Activated CD4-positive, alpha-beta memory T cell treated with anti-CD3 and anti-CD28 coated beads, Interleukin-2, amount 10 ng/mL, durations not matched to agents 7 days and 5 days (primary cell): ENCODE results near the gene ERCC6L. TPM values are rescaled to one million over a fixed set of nuclear protein-coding genes. Genes with fewer than 3 reads are reported as not detected.
"Not testable (repeated sequence)": the region's sequence is repeated elsewhere in the genome, so short reads cannot be mapped to it uniquely, and the experiment has no call there.

ENCODE experiments used
- CTCF ChIA-PET: fragments of 350-600 bp; sonication (Branson Sonifier 250); formaldehyde crosslinking; loops from one replicate; lab custom pipeline; 2021; ENCODE audit warnings: antibody characterized with exemption, inconsistent platforms; lab: Charles Lee
- POLR2A ChIA-PET: fragments of 350-600 bp; sonication (Branson Sonifier 250); formaldehyde crosslinking; loops from one replicate; lab custom pipeline; 2021; ENCODE audit warnings: antibody characterized with exemption; lab: Charles Lee
- DNase-seq: peaks from one replicate; pipeline ENCODE4 v3.0.0-alpha.2; 2020
- H3K27ac Mint-ChIP-seq: one replicate; pipeline ENCODE4 v1.8.0; 2021; ENCODE audit warnings: mild to moderate bottlenecking, mixed read lengths
- H3K27me3 Mint-ChIP-seq: one replicate; pipeline ENCODE4 v1.8.0; 2021; ENCODE audit warnings: mixed read lengths
- H3K36me3 Mint-ChIP-seq: one replicate; pipeline ENCODE4 v1.8.0; 2021; ENCODE audit warnings: low read depth, mixed read lengths
- H3K4me1 Mint-ChIP-seq: one replicate; pipeline ENCODE4 v1.8.0; 2021; ENCODE audit warnings: mixed read lengths
- H3K4me3 Mint-ChIP-seq: one replicate; pipeline ENCODE4 v1.8.0; 2021; ENCODE audit warnings: mild to moderate bottlenecking, mixed read lengths
- H3K9me3 Mint-ChIP-seq: one replicate; pipeline ENCODE4 v1.8.0; 2021; ENCODE audit warnings: mixed read lengths
- total RNA-seq, 2 experiments: library from RNA; stranded (reverse); gene quantifications; one replicate each; pipeline ENCODE4 v1.2.3, GENCODE V29; 2021

Gene ERCC6L
- total RNA-seq, 2 experiments from 2014 or later = 9.0 to 9.5 TPM

- peaks cover 24% of the 10 kb centered on the region for H3K4me1 Mint-ChIP-seq
- H3K27me3 Mint-ChIP-seq = no peaks in the 10 kb centered on the region
- peaks cover 3% of the 10 kb centered on the region for H3K36me3 Mint-ChIP-seq
- no peaks in the 10 kb centered on the region for H3K9me3 Mint-ChIP-seq
- ChIA-PET POLR2A (interaction anchor here (1.4 kb wide), 1 partner anchor 60 kb away, joined by 5 read pairs; the partner anchor contains the start of gene PIN4), CTCF (no interaction called here)
- no peak for DNase-seq
- no peak overlapping the region for H3K4me3 Mint-ChIP-seq
- H3K27ac Mint-ChIP-seq = no peak overlapping the region
Measured at GRCh38 chrX:72240976-72241375, 2.1 kb upstream of the ERCC6L start.

GRCh38 chrX:72238183-72238582 lies 644 bp downstream of the ERCC6L start:
- Mint-ChIP-seq H3K27ac (peak overlapping the region; percentile 52), H3K36me3 (peaks cover 8% of the 10 kb centered on the region), H3K4me3 (peak overlapping the region; percentile 77), H3K27me3 (no peaks in the 10 kb centered on the region), H3K4me1 (peaks cover 19% of the 10 kb centered on the region), H3K9me3 (no peaks in the 10 kb centered on the region)
- ChIA-PET POLR2A (interaction anchor here (0.6 to 1.6 kb wide), 7 partner anchors 11 to 220 kb away, joined by 3 to 20 read pairs (median 3); partner anchors contain the start of genes PIN4 and RPS4X), CTCF (interaction anchor here (1.2 to 1.4 kb wide), 2 partner anchors 39 to 57 kb away, joined by 3 to 16 read pairs; partner anchors contain the start of genes PIN4 and RPS4X)
- no peak for DNase-seq

- H3K36me3 Mint-ChIP-seq = peaks cover 8% of the 10 kb centered on the region
- POLR2A ChIA-PET = no interaction called here
- no peaks in the 10 kb centered on the region for H3K9me3 Mint-ChIP-seq
- H3K4me1 Mint-ChIP-seq = peaks cover 19% of the 10 kb centered on the region
- CTCF ChIA-PET = interaction anchor here (1.2 kb wide), 1 partner anchor 40 kb away, joined by 3 read pairs; the partner anchor contains the start of gene RPS4X
- DNase-seq = no peak
- no peaks in the 10 kb centered on the region for H3K27me3 Mint-ChIP-seq
- no peak overlapping the region for H3K4me3 Mint-ChIP-seq
- H3K27ac Mint-ChIP-seq = no peak overlapping the region
Measured at GRCh38 chrX:72236841-72237240, 2.0 kb downstream of the ERCC6L start.

- no peak for DNase-seq
- POLR2A ChIA-PET = no interaction called here
- Mint-ChIP-seq H3K9me3 (no peaks in the 10 kb centered on the region), H3K27ac (no peak overlapping the region), H3K27me3 (no peaks in the 10 kb centered on the region), H3K36me3 (peaks cover 24% of the 10 kb centered on the region), H3K4me3 (no peak overlapping the region), H3K4me1 (no peaks in the 10 kb centered on the region)
- CTCF ChIA-PET = no interaction called here
Measured at GRCh38 chrX:72230290-72230689, 8.5 kb downstream of the ERCC6L start.

GRCh38 chrX:72220375-72220774 lies 18.5 kb downstream of the ERCC6L start:
- H3K4me3 Mint-ChIP-seq, H3K36me3 Mint-ChIP-seq, H3K9me3 Mint-ChIP-seq, H3K27ac Mint-ChIP-seq, DNase-seq, CTCF ChIA-PET, H3K4me1 Mint-ChIP-seq, H3K27me3 Mint-ChIP-seq: not testable (repeated sequence)
- POLR2A ChIA-PET = interaction anchor here (0.6 kb wide), 1 partner anchor 11 kb away, joined by 3 read pairs; no protein-coding TSS in a partner anchor

- Mint-ChIP-seq H3K36me3 (no peaks in the 10 kb centered on the region), H3K4me3 (no peak overlapping the region), H3K9me3 (no peaks in the 10 kb centered on the region), H3K4me1 (no peaks in the 10 kb centered on the region), H3K27ac (no peak overlapping the region), H3K27me3 (no peaks in the 10 kb centered on the region)
- ChIA-PET CTCF (no interaction called here), POLR2A (interaction anchor here (1.1 kb wide), 1 partner anchor 60 kb away, joined by 3 read pairs; the partner anchor contains the start of gene RPS4X)
- no peak for DNase-seq
Measured at GRCh38 chrX:72216973-72217372, 21.9 kb downstream of the ERCC6L start.

GRCh38 chrX:72208126-72208800 lies 30.6 kb downstream of the ERCC6L start:
- H3K9me3 Mint-ChIP-seq = no peaks in the 10 kb centered on the region
- no peaks in the 10 kb centered on the region for H3K4me1 Mint-ChIP-seq
- H3K27ac Mint-ChIP-seq = no peak overlapping the region
- H3K36me3 Mint-ChIP-seq = peaks cover 35% of the 10 kb centered on the region
- no peaks in the 10 kb centered on the region for H3K27me3 Mint-ChIP-seq
- CTCF ChIA-PET = no interaction called here
- no peak for DNase-seq
- no peak overlapping the region for H3K4me3 Mint-ChIP-seq
- POLR2A ChIA-PET = no interaction called here

GRCh38 chrX:72207366-72207765 lies 31.5 kb downstream of the ERCC6L start:
- Mint-ChIP-seq H3K4me3 (no peak overlapping the region), H3K9me3 (no peaks in the 10 kb centered on the region), H3K4me1 (no peaks in the 10 kb centered on the region), H3K36me3 (peaks cover 35% of the 10 kb centered on the region), H3K27me3 (no peaks in the 10 kb centered on the region), H3K27ac (no peak overlapping the region)
- CTCF ChIA-PET = no interaction called here
- POLR2A ChIA-PET = no interaction called here
- no peak for DNase-seq

GRCh38 chrX:72205706-72206105 lies 33.1 kb downstream of the ERCC6L start:
- no peaks in the 10 kb centered on the region for H3K27me3 Mint-ChIP-seq
- no peak overlapping the region for H3K27ac Mint-ChIP-seq
- H3K4me3 Mint-ChIP-seq = no peak overlapping the region
- H3K4me1 Mint-ChIP-seq = no peaks in the 10 kb centered on the region
- DNase-seq = no peak
- no peaks in the 10 kb centered on the region for H3K9me3 Mint-ChIP-seq
- POLR2A ChIA-PET = no interaction called here
- H3K36me3 Mint-ChIP-seq = peaks cover 40% of the 10 kb centered on the region
- CTCF ChIA-PET = no interaction called here

GRCh38 chrX:72203421-72203820 lies 35.4 kb downstream of the ERCC6L start:
- H3K27ac Mint-ChIP-seq = no peak overlapping the region
- H3K27me3 Mint-ChIP-seq = no peaks in the 10 kb centered on the region
- POLR2A ChIA-PET = no interaction called here
- CTCF ChIA-PET = no interaction called here
- no peak for DNase-seq
- H3K4me1 Mint-ChIP-seq = no peaks in the 10 kb centered on the region
- H3K36me3 Mint-ChIP-seq = peaks cover 28% of the 10 kb centered on the region
- H3K4me3 Mint-ChIP-seq = no peak overlapping the region
- no peaks in the 10 kb centered on the region for H3K9me3 Mint-ChIP-seq

- Mint-ChIP-seq H3K4me1 (no peaks in the 10 kb centered on the region), H3K4me3 (no peak overlapping the region), H3K9me3 (no peaks in the 10 kb centered on the region), H3K36me3 (peaks cover 23% of the 10 kb centered on the region), H3K27ac (no peak overlapping the region), H3K27me3 (no peaks in the 10 kb centered on the region)
- ChIA-PET CTCF (interaction anchor here (1.0 kb wide), 1 partner anchor 43 kb away, joined by 3 read pairs; no protein-coding TSS in a partner anchor), POLR2A (no interaction called here)
- no peak for DNase-seq
Measured at GRCh38 chrX:72202792-72203401, 35.9 kb downstream of the ERCC6L start.

- ChIA-PET POLR2A (no interaction called here), CTCF (interaction anchor here (1.0 kb wide), 1 partner anchor 44 kb away, joined by 3 read pairs; no protein-coding TSS in a partner anchor)
- no peaks in the 10 kb centered on the region for H3K9me3 Mint-ChIP-seq
- no peak overlapping the region for H3K27ac Mint-ChIP-seq
- H3K27me3 Mint-ChIP-seq = no peaks in the 10 kb centered on the region
- H3K4me3 Mint-ChIP-seq = no peak overlapping the region
- no peak for DNase-seq
- H3K36me3 Mint-ChIP-seq = peaks cover 15% of the 10 kb centered on the region
- no peaks in the 10 kb centered on the region for H3K4me1 Mint-ChIP-seq
Measured at GRCh38 chrX:72201836-72202536, 36.8 kb downstream of the ERCC6L start.

- Mint-ChIP-seq H3K27ac (no peak overlapping the region), H3K4me1 (peaks cover 16% of the 10 kb centered on the region), H3K36me3 (peaks cover 6% of the 10 kb centered on the region), H3K9me3 (no peaks in the 10 kb centered on the region), H3K4me3 (no peak overlapping the region), H3K27me3 (no peaks in the 10 kb centered on the region)
- no peak for DNase-seq
- POLR2A ChIA-PET = interaction anchor here (0.5 to 0.8 kb wide), 2 partner anchors 15 to 51 kb away, joined by 3 to 4 read pairs; partner anchors contain the start of gene RTL5
- CTCF ChIA-PET = no interaction called here
Measured at GRCh38 chrX:72182924-72183323, 55.9 kb downstream of the ERCC6L start.
